Measurements from ENCODE around the gene GORASP2.

GRCh38 chr2:170917957-170918356, 11.1 kb upstream of the GORASP2 start:
- TF ChIP-seq, protein P1, sequence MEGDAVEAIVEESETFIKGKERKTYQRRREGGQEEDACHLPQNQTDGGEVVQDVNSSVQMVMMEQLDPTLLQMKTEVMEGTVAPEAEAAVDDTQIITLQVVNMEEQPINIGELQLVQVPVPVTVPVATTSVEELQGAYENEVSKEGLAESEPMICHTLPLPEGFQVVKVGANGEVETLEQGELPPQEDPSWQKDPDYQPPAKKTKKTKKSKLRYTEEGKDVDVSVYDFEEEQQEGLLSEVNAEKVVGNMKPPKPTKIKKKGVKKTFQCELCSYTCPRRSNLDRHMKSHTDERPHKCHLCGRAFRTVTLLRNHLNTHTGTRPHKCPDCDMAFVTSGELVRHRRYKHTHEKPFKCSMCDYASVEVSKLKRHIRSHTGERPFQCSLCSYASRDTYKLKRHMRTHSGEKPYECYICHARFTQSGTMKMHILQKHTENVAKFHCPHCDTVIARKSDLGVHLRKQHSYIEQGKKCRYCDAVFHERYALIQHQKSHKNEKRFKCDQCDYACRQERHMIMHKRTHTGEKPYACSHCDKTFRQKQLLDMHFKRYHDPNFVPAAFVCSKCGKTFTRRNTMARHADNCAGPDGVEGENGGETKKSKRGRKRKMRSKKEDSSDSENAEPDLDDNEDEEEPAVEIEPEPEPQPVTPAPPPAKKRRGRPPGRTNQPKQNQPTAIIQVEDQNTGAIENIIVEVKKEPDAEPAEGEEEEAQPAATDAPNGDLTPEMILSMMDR (IDR thresholded peaks at IDR 0.05): no peak
- no peak for TF ChIP-seq POLR2A (IDR thresholded peaks at IDR 0.05)

All from Peyer's patch (tissue), 4 donors.